Mesodermal cell (in vitro differentiated cells): ENCODE results near the gene EBI3.
"Not testable (repeated sequence)": the region's sequence is repeated elsewhere in the genome, so short reads cannot be mapped to it uniquely, and the experiment has no call there.

Experiments
- H3K27ac ChIP-seq: 2 replicates; pipeline ENCODE4 v1.7.0; 2013; ENCODE audit warnings: mild to moderate bottlenecking, low read depth, low read length, moderate library complexity; ENCODE audit not compliant: severe bottlenecking
- H3K36me3 ChIP-seq: 2 replicates; pipeline ENCODE4 v1.7.1; 2013; ENCODE audit warnings: mild to moderate bottlenecking, low read length, moderate library complexity; ENCODE audit not compliant: control insufficient read depth, insufficient read depth
- H3K4me1 ChIP-seq: one replicate; pipeline ENCODE4 v1.7.1; 2013; ENCODE audit warnings: mild to moderate bottlenecking, low read length; ENCODE audit not compliant: insufficient read depth, control insufficient read depth, poor library complexity, severe bottlenecking
- H3K4me3 ChIP-seq: 2 replicates; pipeline ENCODE4 v1.7.0; 2013; ENCODE audit warnings: low read length, control low read depth, mild to moderate bottlenecking; ENCODE audit not compliant: insufficient read depth, poor library complexity, severe bottlenecking; ENCODE audit errors: extremely low read depth
- H3K9me3 ChIP-seq: 2 replicates; pipeline ENCODE4 v1.7.1; 2013; ENCODE audit warnings: mild to moderate bottlenecking, low read length, moderate library complexity; ENCODE audit not compliant: control insufficient read depth
- WGBS, 2 experiments: methylation state at CpG; one replicate each; pipeline ENCODE4 v1.1.5; 2013; ENCODE audit warnings: missing lambda C conversion rate in 2 of 2; ENCODE audit not compliant: insufficient coverage in 2 of 2; 5-methylcytosine and 5-hydroxymethylcytosine counted together

The EBI3 gene

DNA sequence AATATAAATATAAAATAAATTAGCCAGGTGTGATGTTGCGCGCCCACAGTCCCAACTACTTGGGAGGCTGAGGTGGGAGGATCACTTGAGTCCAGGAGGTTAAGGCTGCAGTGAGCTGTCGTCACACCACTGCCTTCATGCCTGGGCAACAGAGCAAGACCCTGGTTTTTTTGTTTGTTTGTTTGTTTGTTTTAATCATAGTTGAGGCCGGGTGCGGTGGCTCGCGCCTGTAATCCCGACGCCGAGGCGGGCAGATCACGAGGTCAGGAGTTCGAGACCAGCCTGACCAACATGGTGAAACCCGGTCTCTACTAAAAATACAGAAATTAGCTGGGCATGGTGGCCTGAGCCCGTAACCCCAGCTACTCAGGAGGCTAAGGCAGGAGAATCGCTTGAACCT, 8.2 kb downstream of the EBI3 start:
- not testable (repeated sequence) for H3K4me1 ChIP-seq, H3K27ac ChIP-seq, H3K4me3 ChIP-seq, H3K9me3 ChIP-seq, H3K36me3 ChIP-seq
- 94 to 95% methylated on average over 13 to 15 of the region's 16 CpGs for WGBS, 2 experiments

GRCh38 chr19:4238831-4239230, 9.5 kb downstream of the EBI3 start:
- H3K4me3 ChIP-seq, result no peak overlapping the region
- WGBS, 2 experiments, result 89 to 91% methylated on average over 3 of the region's 4 CpGs
- no peak overlapping the region for H3K27ac ChIP-seq
- H3K36me3 ChIP-seq, result no peaks in the 10 kb centered on the region
- no peaks in the 10 kb centered on the region for H3K4me1 ChIP-seq
- H3K9me3 ChIP-seq, result no peaks in the 10 kb centered on the region

DNA sequence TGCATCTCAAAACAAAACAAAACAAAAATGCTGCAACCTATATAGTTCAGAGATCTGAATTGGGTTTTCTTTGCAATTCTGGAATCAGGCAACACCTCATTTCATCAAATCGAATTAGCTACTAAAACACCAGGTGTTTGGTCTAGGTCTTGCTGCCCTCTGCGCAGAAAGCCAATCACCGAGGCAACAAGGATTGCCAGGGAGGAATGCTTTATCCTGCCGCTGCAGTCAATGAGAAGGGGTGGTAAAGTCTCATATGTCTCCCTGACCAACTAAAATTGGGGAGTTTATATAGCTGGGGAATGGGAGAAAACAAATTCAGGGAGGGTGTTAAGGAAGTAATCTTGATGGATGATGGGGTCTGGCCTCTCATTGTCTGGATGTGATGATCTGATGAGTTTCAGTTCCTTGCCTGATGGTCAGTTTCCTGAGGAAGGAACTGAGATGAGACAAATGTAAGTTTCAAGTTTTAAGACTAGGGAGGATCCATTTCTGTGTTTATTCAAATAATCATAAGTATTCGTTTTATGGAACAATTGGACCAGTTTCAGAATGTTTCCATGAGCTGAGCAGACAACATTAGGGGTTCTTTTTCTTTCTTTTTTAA, 12.6 kb downstream of the EBI3 start:
- Histone ChIP-seq H3K4me1 (no peaks in the 10 kb centered on the region), H3K9me3 (no peaks in the 10 kb centered on the region), H3K4me3 (no peak overlapping the region), H3K36me3 (no peaks in the 10 kb centered on the region), H3K27ac (no peak overlapping the region)
- 73 to 100% methylated on average over 1 to 3 of the region's 5 CpGs for WGBS, 2 experiments

- not testable (repeated sequence) for H3K9me3 ChIP-seq, H3K4me3 ChIP-seq, H3K4me1 ChIP-seq, H3K27ac ChIP-seq
- 92 to 97% methylated on average over 3 to 4 of the region's 6 CpGs for WGBS, 2 experiments
- peaks cover 25% of the 10 kb centered on the region for H3K36me3 ChIP-seq
Observed at GRCh38 chr19:4245938-4246337, 16.6 kb downstream of the EBI3 start.

GRCh38 chr19:4246767-4247593, 17.7 kb downstream of the EBI3 start, which contains the start of gene YJU2:
TSS of gene YJU2 (plus strand) at chr19:4247080. CDS start at chr19:4247147, 67 bp downstream.
- 0% methylated on average over 20 to 21 of the region's 45 CpGs for WGBS, 2 experiments
- Histone ChIP-seq H3K9me3 (no peaks in the 10 kb centered on the region), H3K36me3 (peaks cover 35% of the 10 kb centered on the region), H3K4me3 (peak within 1 kb of the TSS; percentile 67), H3K4me1 (no peaks in the 10 kb centered on the region), H3K27ac (peak within 1 kb of the TSS; percentile 97)

DNA sequence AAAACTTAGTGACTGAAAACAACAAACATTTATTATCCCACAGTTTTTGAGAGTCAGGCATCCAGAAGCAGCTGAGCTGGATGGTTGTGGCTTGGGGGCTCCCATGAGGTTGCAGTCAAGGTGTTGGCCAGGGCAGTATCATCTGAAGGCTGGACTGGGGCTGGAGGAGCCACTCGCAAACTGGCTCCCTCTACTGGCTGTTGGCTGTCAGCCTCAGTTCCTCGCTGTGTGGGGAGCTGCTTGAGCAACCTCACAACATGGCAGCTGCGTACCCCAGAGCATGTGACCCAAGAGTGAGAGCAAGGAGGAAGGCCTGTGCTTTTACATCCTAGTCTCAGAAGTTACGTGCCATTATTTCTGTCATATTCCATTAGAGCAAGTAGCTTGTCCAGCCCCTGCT, 27.2 kb downstream of the EBI3 start:
- H3K36me3 ChIP-seq, result peaks cover 68% of the 10 kb centered on the region
- H3K27ac ChIP-seq, result no peak overlapping the region
- H3K4me1 ChIP-seq, result no peaks in the 10 kb centered on the region
- WGBS, 2 experiments, result 95 to 97% methylated on average over 3 to 4 of the region's 4 CpGs
- peaks cover 7% of the 10 kb centered on the region for H3K9me3 ChIP-seq
- H3K4me3 ChIP-seq, result no peak overlapping the region

- H3K36me3 ChIP-seq, result peaks cover 64% of the 10 kb centered on the region
- peaks cover 7% of the 10 kb centered on the region for H3K9me3 ChIP-seq
- no peak overlapping the region for H3K27ac ChIP-seq
- WGBS, 2 experiments, result 94 to 100% methylated on average over 2 of the region's 6 CpGs
- no peak overlapping the region for H3K4me3 ChIP-seq
- no peaks in the 10 kb centered on the region for H3K4me1 ChIP-seq
Observed at GRCh38 chr19:4257025-4257424, 27.7 kb downstream of the EBI3 start.

DNA sequence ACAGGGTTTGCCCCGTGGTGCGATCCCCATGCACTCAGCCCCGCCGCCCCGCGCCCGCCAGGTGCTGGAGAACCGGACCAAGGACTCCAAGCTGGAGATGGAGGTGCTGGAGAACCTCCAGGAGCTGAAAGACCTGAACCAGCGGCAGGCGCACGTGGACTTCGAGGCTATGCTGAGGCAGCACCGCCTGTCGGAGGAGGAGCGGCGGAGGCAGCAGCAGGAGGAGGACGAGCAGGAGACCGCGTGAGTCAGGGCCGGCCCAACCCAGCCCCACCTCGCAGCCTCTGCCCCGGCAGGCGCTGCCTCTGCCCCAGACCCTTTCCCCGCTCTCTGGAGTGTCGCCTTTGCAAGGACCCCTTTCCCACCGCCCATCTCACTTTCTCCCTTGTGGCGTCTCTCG, 28.9 kb downstream of the EBI3 start:
- Histone ChIP-seq H3K4me1 (no peaks in the 10 kb centered on the region), H3K4me3 (no peak overlapping the region), H3K27ac (no peak overlapping the region), H3K36me3 (peaks cover 64% of the 10 kb centered on the region), H3K9me3 (peaks cover 7% of the 10 kb centered on the region)
- 95 to 99% methylated on average over 28 of the region's 28 CpGs for WGBS, 2 experiments

- WGBS, 2 experiments, result 99% methylated on average over 10 of the region's 11 CpGs
- Histone ChIP-seq H3K36me3 (peaks cover 50% of the 10 kb centered on the region), H3K4me1 (no peaks in the 10 kb centered on the region)
Observed at GRCh38 chr19:4260613-4261191, 31.4 kb downstream of the EBI3 start.

GRCh38 chr19:4264812-4265211, 35.5 kb downstream of the EBI3 start:
- H3K4me1 ChIP-seq, result no peaks in the 10 kb centered on the region
- H3K9me3 ChIP-seq, result no peaks in the 10 kb centered on the region
- H3K27ac ChIP-seq, result no peak overlapping the region
- WGBS, 2 experiments, result 96 to 100% methylated on average over 3 of the region's 4 CpGs
- peaks cover 37% of the 10 kb centered on the region for H3K36me3 ChIP-seq
- H3K4me3 ChIP-seq, result no peak overlapping the region

More at GRCh38 chr19:4260613-4261191, 31.4 kb downstream of the EBI3 start:
- Histone ChIP-seq H3K27ac (no peak overlapping the region), H3K9me3 (peaks cover 7% of the 10 kb centered on the region), H3K4me3 (no peak overlapping the region)
